RPMI7951 (cell line): ENCODE measurements around the gene CDHR3. TPM values are rescaled to one million over a fixed set of nuclear protein-coding genes. Genes with fewer than 3 reads are reported as not detected.
"Not testable (repeated sequence)": the region's sequence is repeated elsewhere in the genome, so short reads cannot be mapped to it uniquely, and the experiment has no call there.

Experiments used
- DNase-seq: peaks from one replicate; pipeline ENCODE4 v3.0.0-alpha.2; 2012; ENCODE audit warnings: low read depth
- total RNA-seq: library from RNA; depleted of rRNA; stranded (reverse); fragments of >200 nt; shearing (Covaris generic); gene quantifications from 2 replicates; pipeline ENCODE4 v1.2.3, GENCODE V29; 2014

CDHR3 gene
- total RNA-seq, 1 experiment from 2014 or later, result 1.3 TPM

DNA sequence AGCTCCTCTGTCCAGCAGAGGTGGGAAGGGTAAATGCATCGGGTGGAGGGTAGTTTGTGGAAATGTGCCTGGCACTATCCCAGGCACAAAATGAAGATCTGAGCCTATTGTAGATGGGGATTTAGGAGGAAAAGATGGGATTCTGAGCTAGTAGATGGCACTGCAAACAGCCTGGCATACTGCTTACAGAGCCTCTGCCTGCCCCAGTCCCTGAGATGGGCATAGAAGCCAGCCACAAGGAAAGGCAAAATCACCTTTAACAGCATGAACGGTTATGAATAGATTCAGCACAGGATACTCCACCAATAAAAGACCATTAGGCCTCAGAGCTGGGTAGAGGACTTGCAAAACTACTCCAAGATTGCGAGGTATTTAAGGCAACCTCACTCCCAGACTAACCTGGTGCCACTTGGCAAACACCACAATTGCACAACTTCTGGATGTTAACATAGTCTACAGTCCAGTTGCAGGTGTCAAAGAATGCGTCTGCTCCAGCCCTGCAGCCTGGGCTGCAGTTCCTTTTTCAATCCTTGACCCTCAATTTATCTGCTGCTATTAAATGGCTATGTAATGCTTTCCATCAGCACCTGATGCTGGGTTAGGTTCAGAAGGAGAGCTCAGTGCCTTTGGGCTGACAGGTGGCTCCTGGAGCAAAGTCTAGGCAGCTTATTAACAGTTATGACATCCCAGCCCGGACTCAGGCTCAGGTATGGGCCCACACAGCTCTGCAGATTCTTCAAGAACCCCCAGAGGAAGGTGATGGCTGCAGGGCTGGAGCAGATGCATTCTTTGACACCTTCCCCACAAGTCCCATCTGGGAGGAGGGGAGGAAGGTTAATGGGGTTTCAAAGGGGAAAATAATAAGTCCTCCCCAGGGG is 34.0 kb downstream of the CDHR3 start:
- DNase-seq, result no peak

DNA sequence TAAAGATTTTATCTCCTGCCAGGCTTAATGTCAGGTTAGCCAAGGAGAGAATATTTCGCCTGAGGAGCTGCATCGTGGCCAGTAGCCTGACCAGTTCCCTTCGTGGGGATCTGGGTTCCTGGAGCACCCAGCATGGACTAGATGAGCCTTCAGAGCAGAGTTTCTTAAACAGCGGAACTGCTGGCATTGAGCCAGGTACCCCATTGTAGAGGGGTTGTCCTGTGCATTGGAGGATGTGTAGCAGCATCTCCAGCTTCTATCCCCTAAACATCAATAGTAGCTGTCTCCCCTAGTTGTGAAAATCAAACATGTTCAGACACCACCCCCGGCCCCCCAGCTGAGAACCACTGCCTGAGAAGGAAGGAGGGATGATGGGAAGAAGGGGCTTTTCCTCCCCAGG is 36.2 kb downstream of the CDHR3 start:
- no peak for DNase-seq

GRCh38 chr7:106001196-106001595 is 38.1 kb downstream of the CDHR3 start:
- DNase-seq, result no peak

- no peak for DNase-seq
These were observed 38.8 kb downstream of the CDHR3 start for GRCh38 chr7:106001886-106002285.

DNA sequence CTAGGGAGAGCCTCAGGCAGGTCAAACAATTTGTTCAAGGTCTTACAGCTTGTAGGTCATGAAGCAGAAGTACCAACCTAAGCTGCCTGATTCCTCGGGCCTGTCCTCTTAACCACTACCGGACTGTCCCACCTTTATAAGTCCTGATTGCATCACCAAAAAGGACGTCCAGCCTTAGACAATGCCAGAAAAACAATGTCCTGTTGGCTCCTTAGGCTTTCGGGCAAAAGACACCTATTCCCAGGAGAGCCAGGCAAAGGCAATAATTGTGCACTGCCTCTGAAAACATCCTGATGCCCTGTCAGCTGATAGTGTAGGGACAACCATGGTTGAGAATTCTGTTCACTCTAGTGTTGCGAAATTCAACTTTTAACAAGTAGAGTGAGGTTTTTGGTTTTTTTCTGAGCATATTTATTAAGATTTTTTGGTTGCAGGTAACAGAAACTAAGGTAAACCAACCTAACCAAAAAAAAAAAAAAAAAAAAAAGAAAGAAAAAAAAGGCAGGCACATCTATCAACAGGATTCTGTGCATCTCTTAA is 40.5 kb downstream of the CDHR3 start:
- DNase-seq, result no peak

DNA sequence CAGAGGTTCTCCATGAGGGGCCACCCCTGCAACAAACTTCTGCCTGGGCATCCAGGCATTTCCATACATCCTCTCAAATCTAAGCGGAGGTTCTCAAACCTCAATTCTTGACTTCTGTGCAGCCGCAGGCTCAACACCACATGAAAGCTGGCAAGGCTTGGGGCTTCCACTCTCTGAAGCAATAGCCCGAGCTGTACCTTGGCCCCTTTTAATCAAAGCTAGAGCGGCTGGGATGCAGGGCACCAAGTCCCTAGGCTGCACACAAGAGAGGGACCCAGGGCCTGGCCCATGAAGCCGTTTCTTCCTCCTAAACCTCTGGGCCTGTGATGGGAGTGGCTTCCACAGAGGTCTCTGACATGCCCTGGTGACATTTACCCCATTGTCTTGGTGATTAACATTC is 43.8 kb downstream of the CDHR3 start:
- DNase-seq, result no peak

GRCh38 chr7:106007796-106008195 is 44.7 kb downstream of the CDHR3 start:
- not testable (repeated sequence) for DNase-seq

DNA sequence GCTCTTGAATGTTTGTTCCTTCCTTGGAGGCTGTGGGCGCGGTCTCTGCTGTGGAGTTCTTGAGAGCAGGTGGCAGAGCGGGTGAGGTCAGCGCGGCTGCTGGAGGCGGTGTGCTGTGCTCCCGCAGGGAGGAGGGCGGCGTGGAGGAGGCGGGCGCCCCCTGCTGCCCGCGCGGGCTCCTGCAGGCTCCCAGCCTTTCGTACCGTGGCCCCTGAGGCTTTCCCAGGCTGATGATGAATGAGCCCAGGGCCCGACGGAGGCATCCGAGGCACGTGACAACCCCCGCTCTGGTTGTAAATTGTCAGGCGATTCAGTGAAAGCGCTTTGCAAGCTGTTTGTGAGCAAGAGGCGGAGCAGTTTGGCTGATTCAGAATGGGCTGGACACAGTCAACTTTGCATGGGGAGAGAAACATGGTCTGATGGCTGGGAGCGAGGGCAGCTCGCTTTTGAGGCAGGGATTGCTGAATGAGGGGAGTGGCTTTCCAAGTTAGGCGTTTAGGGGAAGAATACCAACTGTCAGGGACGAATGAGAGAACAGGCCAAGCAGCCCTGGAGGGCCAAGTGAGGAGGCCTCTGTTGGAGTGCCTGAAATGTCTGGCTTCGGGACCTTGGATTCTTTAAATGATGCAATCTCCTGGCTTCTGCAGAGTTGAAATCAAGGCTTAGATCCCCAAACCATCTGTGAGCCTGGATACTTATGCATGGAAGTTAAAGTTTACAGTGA is 46.6 kb downstream of the CDHR3 start:
- peak; percentile 96 for DNase-seq

DNA sequence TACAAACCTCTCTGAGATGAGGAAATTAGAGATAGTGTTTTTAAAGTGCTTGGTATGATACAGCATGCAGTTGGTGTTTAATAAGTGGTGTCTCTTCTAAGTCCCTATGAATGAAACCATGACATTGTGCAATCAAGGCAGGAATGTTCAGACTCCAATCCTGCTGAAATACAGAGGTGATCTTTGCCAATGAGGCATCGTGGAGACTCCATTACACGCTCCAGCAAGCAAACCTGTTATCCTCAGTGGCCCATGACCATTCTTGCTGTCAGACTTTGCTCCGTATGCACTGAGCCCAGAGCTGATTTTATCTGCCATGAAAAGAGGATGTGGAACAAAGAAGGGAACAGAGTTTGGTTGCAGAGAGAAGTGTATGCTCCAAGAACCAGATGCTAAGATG is 47.3 kb downstream of the CDHR3 start:
- DNase-seq, result no peak

DNA sequence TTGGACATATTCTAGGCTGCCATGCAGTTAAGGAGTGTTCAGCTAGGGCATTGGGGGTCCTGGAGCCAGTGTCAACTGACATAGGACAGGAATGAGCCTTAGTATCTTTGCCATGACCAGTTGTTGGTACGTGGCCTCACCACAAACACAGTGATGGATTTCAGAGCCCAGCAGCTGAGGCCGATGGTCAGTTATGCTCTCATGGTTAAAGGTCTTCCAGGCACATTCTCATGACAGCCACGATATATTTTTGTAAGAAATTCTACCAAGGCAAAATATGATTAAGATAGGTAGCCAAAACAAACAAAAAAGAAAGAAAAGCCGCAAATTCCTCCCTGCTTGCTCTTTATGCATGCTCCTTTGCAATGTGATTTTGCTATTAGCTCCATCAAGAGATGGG is 47.8 kb downstream of the CDHR3 start:
- no peak for DNase-seq

- no peak for DNase-seq
These were observed 49.1 kb downstream of the CDHR3 start for GRCh38 chr7:106012184-106012583.

GRCh38 chr7:106012935-106013439 is 49.9 kb downstream of the CDHR3 start:
- DNase-seq, result peak; percentile 96

GRCh38 chr7:106015381-106016218 is 52.5 kb downstream of the CDHR3 start:
- no peak for DNase-seq

- no peak for DNase-seq
These were observed 53.3 kb downstream of the CDHR3 start for GRCh38 chr7:106016331-106016730.

- no peak for DNase-seq
These were observed 54.6 kb downstream of the CDHR3 start for GRCh38 chr7:106017657-106018056.

- DNase-seq, result no peak
These were observed 55.8 kb downstream of the CDHR3 start for GRCh38 chr7:106018566-106019469.

DNA sequence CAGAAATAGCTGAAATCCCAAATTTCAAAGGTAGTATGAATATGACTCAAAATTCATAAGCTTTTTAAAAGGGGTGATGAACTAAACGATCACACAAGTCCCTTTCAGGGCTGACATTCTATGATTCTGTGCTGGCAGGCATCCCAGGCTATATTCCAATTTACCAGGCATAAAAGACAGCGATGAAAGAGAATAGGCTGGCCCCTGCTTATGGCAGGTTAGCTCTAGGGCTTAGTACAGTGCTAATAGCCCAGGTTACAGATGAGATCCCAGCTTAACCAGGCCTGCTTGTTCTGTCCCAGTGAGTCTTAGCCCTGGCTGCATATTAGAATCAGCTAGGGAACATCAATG is 56.4 kb downstream of the CDHR3 start:
- DNase-seq, result no peak

DNA sequence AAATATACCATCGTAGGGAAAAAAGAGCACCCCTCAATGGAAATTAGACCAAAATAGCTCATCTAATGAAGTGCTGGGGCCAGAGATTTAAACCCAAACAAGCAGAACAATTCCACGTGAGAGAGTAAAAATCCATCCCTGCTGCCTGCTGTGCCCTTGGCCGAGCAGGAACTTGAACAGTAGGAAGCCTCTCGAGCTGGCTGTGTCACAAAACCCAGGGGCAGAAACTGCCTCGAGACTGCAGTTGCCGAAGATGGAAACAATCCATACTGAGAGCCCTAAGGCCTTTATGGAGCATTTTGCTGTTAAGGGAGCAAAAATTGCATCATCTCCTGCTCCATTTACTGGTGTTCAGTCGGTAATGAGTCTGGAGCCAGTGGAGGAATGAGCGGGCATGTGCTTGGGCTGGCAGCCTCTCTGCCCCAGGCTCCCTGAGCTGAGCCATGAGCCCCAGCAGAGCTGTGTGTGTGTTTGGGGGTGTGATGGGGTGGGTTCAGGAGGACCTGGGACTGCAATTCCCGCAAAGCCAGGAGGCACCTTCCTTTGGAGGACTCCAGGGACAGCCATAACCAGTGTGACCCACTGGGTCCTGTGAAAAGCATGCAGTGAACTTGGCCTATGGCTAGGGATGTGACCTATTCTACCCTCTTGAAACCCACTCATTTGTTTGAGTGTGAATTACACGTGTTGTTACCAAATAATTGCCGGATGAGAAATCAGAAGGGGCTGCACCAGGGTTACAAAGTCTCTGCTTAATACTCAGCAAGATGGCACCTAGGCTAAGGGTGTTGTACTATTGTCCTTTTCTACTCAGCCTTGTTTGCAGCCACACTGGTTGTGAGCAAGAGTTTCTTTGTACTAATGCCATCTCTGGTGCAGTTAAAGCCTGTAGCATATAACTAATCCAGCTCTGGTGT is 58.3 kb downstream of the CDHR3 start:
- DNase-seq, result peak; percentile 61

- peak; percentile 74 for DNase-seq
These were observed 59.2 kb downstream of the CDHR3 start for GRCh38 chr7:106022193-106022821.
